IMR-90 (cell line): Measurements from ENCODE around the gene MYO1G. TPM values are rescaled to one million over a fixed set of nuclear protein-coding genes. Genes with fewer than 3 reads are reported as not detected.

ENCODE experiments used
- ATAC-seq: fragments of 200-7000 bp; cut with Tn5 transposase; 2 replicates; pipeline ENCODE4 v1.9.1; 2020; ENCODE audit warnings: low read depth, mild to moderate bottlenecking, moderate library complexity
- BruUV-seq: library from RNA; stranded (reverse); fragments of 400-500 nt; replicated peaks from 2 replicates; lab custom pipeline; 2021; lab: Mats Ljungman, UMichigan
- CTCF ChIA-PET: fragments of 300-600 bp; formaldehyde crosslinking; extraction: SDS; loops from one replicate; lab custom pipeline; 2021; ENCODE audit warnings: antibody characterized with exemption; lab: Yijun Ruan, JAX
- POLR2A ChIA-PET: fragments of 300-600 bp; sonication (Branson Sonifier 250); formaldehyde crosslinking; loops from one replicate; lab custom pipeline; 2022; ENCODE audit warnings: antibody characterized with exemption; ENCODE audit not compliant: unreplicated experiment; lab: Charles Lee
- DNase-seq: peaks from one replicate; pipeline ENCODE4 v3.0.0; 2013
- H2AFZ ChIP-seq: replicated peaks from 2 replicates; pipeline ENCODE3; 2013; ENCODE audit warnings: low read length, mild to moderate bottlenecking; ENCODE audit not compliant: poor library complexity
- H2AK5ac ChIP-seq: 2 replicates; pipeline ENCODE4 v1.6.1; 2013; ENCODE audit warnings: low read depth, low read length, inconsistent platforms
- H2AK9ac ChIP-seq: replicated peaks from 2 replicates; pipeline ENCODE3; 2013; ENCODE audit warnings: mild to moderate bottlenecking, low read depth, low read length, moderate library complexity; ENCODE audit not compliant: poor library complexity
- H2BK120ac ChIP-seq: 2 replicates; pipeline ENCODE4 v1.6.1; 2013; ENCODE audit warnings: low read depth, low read length, inconsistent platforms
- H2BK15ac ChIP-seq: 3 replicates; pipeline ENCODE4 v1.6.1; 2013; ENCODE audit warnings: low read depth, low read length, inconsistent platforms
- H2BK20ac ChIP-seq: 2 replicates; pipeline ENCODE4 v1.6.1; 2013; ENCODE audit warnings: low read depth, mild to moderate bottlenecking, inconsistent platforms, low read length, moderate library complexity
- H2BK5ac ChIP-seq: 2 replicates; pipeline ENCODE4 v1.6.1; 2013; ENCODE audit warnings: mild to moderate bottlenecking, low read depth, low read length, inconsistent platforms; ENCODE audit not compliant: poor library complexity, severe bottlenecking
- H3K14ac ChIP-seq: replicated peaks from 2 replicates; pipeline ENCODE4 v1.6.1; 2013; ENCODE audit warnings: low read depth, low read length, inconsistent platforms
- H3K18ac ChIP-seq: 2 replicates; pipeline ENCODE4 v1.6.1; 2013; ENCODE audit warnings: low read depth, low read length, control low read depth
- H3K23ac ChIP-seq: 2 replicates; pipeline ENCODE4 v1.6.1; 2013; ENCODE audit warnings: low read depth, low read length, inconsistent platforms
- H3K27ac ChIP-seq: 2 replicates; pipeline ENCODE4 v1.5.1; 2013; ENCODE audit warnings: mild to moderate bottlenecking, control low read depth, low read length; ENCODE audit not compliant: insufficient read depth
- H3K27me3 ChIP-seq: 2 replicates; pipeline ENCODE4 v1.6.1; 2013; ENCODE audit warnings: low read length; ENCODE audit not compliant: control insufficient read depth, insufficient read depth
- H3K36me3 ChIP-seq: 2 replicates; pipeline ENCODE4 v1.6.1; 2013; ENCODE audit warnings: low read length, mixed read lengths; ENCODE audit not compliant: control insufficient read depth, insufficient read depth
- H3K4ac ChIP-seq: 2 replicates; pipeline ENCODE4 v1.6.1; 2013; ENCODE audit warnings: low read depth, low read length, inconsistent platforms
- H3K4me1 ChIP-seq: 2 replicates; pipeline ENCODE4 v1.6.1; 2013; ENCODE audit warnings: low read length, mixed read lengths; ENCODE audit not compliant: control insufficient read depth, insufficient read depth
- H3K4me2 ChIP-seq: 2 replicates; pipeline ENCODE4 v1.6.1; 2013; ENCODE audit warnings: low read depth, mild to moderate bottlenecking, control low read depth, low read length, moderate library complexity
- H3K4me3 ChIP-seq: 2 replicates; pipeline ENCODE4 v1.5.1; 2013; ENCODE audit warnings: low read depth, mild to moderate bottlenecking, control low read depth, low read length, moderate library complexity; ENCODE audit not compliant: insufficient read depth
- H3K56ac ChIP-seq: 2 replicates; pipeline ENCODE4 v1.6.1; 2013; ENCODE audit warnings: low read length, inconsistent platforms; ENCODE audit not compliant: insufficient read depth; ENCODE audit errors: extremely low read depth
- H3K79me1 ChIP-seq, 2 experiments: 2 replicates each; pipeline ENCODE4 v1.6.1; 2013; ENCODE audit warnings: low read length in 2 of 2, inconsistent platforms in 1 of 2, low read depth in 1 of 2
- H3K9ac ChIP-seq: 2 replicates; pipeline ENCODE4 v1.6.1; 2013; ENCODE audit warnings: low read depth, low read length, control low read depth
- H3K9me1 ChIP-seq: 2 replicates; pipeline ENCODE4 v1.6.1; 2013; ENCODE audit warnings: low read length, inconsistent platforms; ENCODE audit not compliant: insufficient read depth
- H3K9me3 ChIP-seq: 2 replicates; pipeline ENCODE4 v1.6.1; 2013; ENCODE audit warnings: low read length; ENCODE audit not compliant: control insufficient read depth, insufficient read depth
- H4K20me1 ChIP-seq: 2 replicates; pipeline ENCODE4 v1.6.1; 2013; ENCODE audit warnings: low read length, inconsistent platforms; ENCODE audit not compliant: insufficient read depth
- H4K5ac ChIP-seq: 2 replicates; pipeline ENCODE4 v1.6.1; 2013; ENCODE audit warnings: mild to moderate bottlenecking, low read depth, low read length, control low read depth
- H4K8ac ChIP-seq, 2 experiments: 2 replicates each; pipeline ENCODE4 v1.6.1; 2013; ENCODE audit warnings: low read depth in 2 of 2, low read length in 2 of 2, control low read depth in 1 of 2, inconsistent platforms in 1 of 2
- H4K91ac ChIP-seq: 2 replicates; pipeline ENCODE4 v1.6.1; 2013; ENCODE audit warnings: low read depth, low read length, inconsistent platforms; ENCODE audit not compliant: insufficient read depth
- BHLHE40 ChIP-seq: fragments of 150-350 bp; IDR thresholded peaks from 2 replicates; pipeline ENCODE4 v1.6.1; 2016; ENCODE audit warnings: mild to moderate bottlenecking, low read depth, low read length
- CEBPB ChIP-seq: IDR thresholded peaks from 2 replicates; pipeline ENCODE4 v1.6.1; 2012; ENCODE audit warnings: low read depth, low read length, improper control_type of control experiment
- CHD1 ChIP-seq: IDR thresholded peaks from 2 replicates; pipeline ENCODE4 v1.6.1; 2012; ENCODE audit warnings: low read depth, low read length, improper control_type of control experiment
- FOS ChIP-seq: fragments of 150-350 bp; IDR thresholded peaks from 2 replicates; pipeline ENCODE4 v1.6.1; 2016; ENCODE audit warnings: low read depth, low read length
- MAFK ChIP-seq: IDR thresholded peaks from 2 replicates; pipeline ENCODE4 v1.6.1; 2012; ENCODE audit warnings: low read depth, low read length, improper control_type of control experiment
- MAZ ChIP-seq: IDR thresholded peaks from 2 replicates; pipeline ENCODE4 v1.6.1; 2012; ENCODE audit warnings: low read depth, mild to moderate bottlenecking, low read length, improper control_type of control experiment, moderate library complexity, borderline replicate concordance
- MXI1 ChIP-seq: IDR thresholded peaks from 2 replicates; pipeline ENCODE4 v1.6.1; 2012; ENCODE audit warnings: low read depth, mild to moderate bottlenecking, low read length, moderate library complexity, borderline replicate concordance
- NFE2L2 ChIP-seq: fragments of 150-350 bp; IDR thresholded peaks from 2 replicates; pipeline ENCODE4 v1.6.1; 2016; ENCODE audit warnings: low read depth, mild to moderate bottlenecking, low read length
- POLR2A ChIP-seq: IDR thresholded peaks from 2 replicates; pipeline ENCODE4 v1.6.1; 2012; ENCODE audit warnings: mild to moderate bottlenecking, low read depth, low read length
- RAD21 ChIP-seq: IDR thresholded peaks from 2 replicates; pipeline ENCODE4 v1.6.1; 2012; ENCODE audit warnings: low read length, improper control_type of control experiment
- RCOR1 ChIP-seq: IDR thresholded peaks from 2 replicates; pipeline ENCODE4 v1.6.1; 2012; ENCODE audit warnings: mild to moderate bottlenecking, low read length, improper control_type of control experiment; ENCODE audit not compliant: insufficient replicate concordance
- RFX5 ChIP-seq: IDR thresholded peaks from 2 replicates; pipeline ENCODE4 v1.8.0; 2012; ENCODE audit warnings: low read depth, mild to moderate bottlenecking, low read length, moderate library complexity
- SMC3 ChIP-seq: fragments of 150-350 bp; IDR thresholded peaks from 2 replicates; pipeline ENCODE4 v1.6.1; 2016; ENCODE audit warnings: low read depth, mild to moderate bottlenecking, antibody characterized with exemption, low read length, moderate library complexity
- WGBS, 2 experiments: methylation state at CpG; one replicate each; pipeline versions ENCODE4 v1.1.5 to v1.1.7; 2013; ENCODE audit warnings: missing lambda C conversion rate in 2 of 2; ENCODE audit not compliant: insufficient read length in 1 of 2; ENCODE audit errors: extremely low coverage in 2 of 2; 5-methylcytosine and 5-hydroxymethylcytosine counted together
- dilution Hi-C: fragments of 300-500 bp; cut with HindIII; formaldehyde crosslinking; loops from one replicate; pipeline ENCODE4 v1.14.3; 2018; ENCODE audit warnings: low sequenced_read_pairs; ENCODE audit not compliant: unreplicated experiment
- in situ Hi-C: fragments of 300-500 bp; cut with MboI; formaldehyde crosslinking; loops from 3 replicates; pipeline ENCODE4 v1.14.3; 2019; ENCODE audit warnings: low sequenced_read_pairs, inconsistent platforms, mixed read lengths
- intact Hi-C: fragments of 100-400 bp; cut with micrococcal nuclease; formaldehyde crosslinking; loops from 2 replicates; pipeline ENCODE4 v1.10.0; 2022
- polyA plus RNA-seq, 3 experiments: library from polyadenylated mRNA; depleted of rRNA; stranded (reverse); fragments of >200 nt; gene quantifications; 2 replicates each; pipeline ENCODE4 v1.2.3, GENCODE V29; 2012; ENCODE audit warnings: low replicate concordance in 1 of 3
- total RNA-seq: library from RNA; depleted of rRNA; stranded (reverse); fragments of >200 nt; gene quantifications from 2 replicates; pipeline ENCODE4 v1.2.3, GENCODE V29; 2012
- TF ChIP-seq, protein P1 (sequence below): conservative IDR thresholded peaks from 2 replicates; pipeline ENCODE4 v1.5.1; 2012; ENCODE audit warnings: mild to moderate bottlenecking, low read depth, low read length, improper control_type of control experiment
- TF ChIP-seq, protein P2 (sequence below): fragments of 150-350 bp; IDR thresholded peaks from 2 replicates; pipeline ENCODE4 v1.6.1; 2016; ENCODE audit warnings: low read depth, mild to moderate bottlenecking, low read length, moderate library complexity, borderline replicate concordance
- TF ChIP-seq, protein P3 (sequence below): fragments of 150-350 bp; IDR thresholded peaks from 2 replicates; pipeline ENCODE4 v1.6.1; 2017; ENCODE audit warnings: mild to moderate bottlenecking, antibody characterized with exemption, low read length, low read depth

The MYO1G gene
- total and polyA plus RNA-seq, 2 of the 4 experiments (the other 2 are of a cell fraction) = under 0.01 to 0.02 TPM

DNA sequence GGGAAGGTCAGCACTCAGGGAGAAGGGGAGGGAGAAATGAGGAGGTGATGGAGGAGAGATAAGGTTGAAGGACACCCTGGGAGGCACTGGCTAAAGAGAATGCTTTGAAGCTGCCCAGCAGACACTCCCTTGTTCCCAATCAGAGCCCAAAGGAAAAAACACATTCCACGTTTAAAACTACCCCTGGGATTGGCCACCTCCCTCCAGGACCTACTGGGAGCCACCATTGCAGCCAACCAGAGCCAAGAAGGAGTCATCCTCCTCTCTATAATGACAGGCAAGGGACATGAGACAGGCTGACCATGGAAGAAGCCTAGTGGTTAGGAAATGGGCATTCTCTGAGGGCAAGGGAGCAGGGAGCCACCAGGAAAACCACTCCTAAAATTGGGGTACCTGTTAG is 43.8 kb downstream of the MYO1G start:
- no peaks in the 10 kb centered on the region for H3K9me3 ChIP-seq
- H3K23ac ChIP-seq = no peak overlapping the region
- no peaks in the 10 kb centered on the region for H3K9me1 ChIP-seq
- H2BK20ac ChIP-seq = no peak overlapping the region
- H2AK9ac ChIP-seq = no peak overlapping the region
- CTCF ChIA-PET = no interaction called here
- H3K4me1 ChIP-seq = no peaks in the 10 kb centered on the region
- no peak overlapping the region for H2BK5ac ChIP-seq
- dilution Hi-C loops = no loop called here
- H3K79me1 ChIP-seq = no peaks in the 10 kb centered on the region
- ATAC-seq (no peak), DNase-seq (no peak)
- no peak overlapping the region for H3K4ac ChIP-seq
- no peak overlapping the region for H2BK15ac ChIP-seq
- no peak overlapping the region for H3K14ac ChIP-seq
- H3K36me3 ChIP-seq = no peaks in the 10 kb centered on the region
- no peak overlapping the region for H3K27ac ChIP-seq
- no peak overlapping the region for H3K4me3 ChIP-seq
- H4K20me1 ChIP-seq = no peaks in the 10 kb centered on the region
- no peak overlapping the region for H3K18ac ChIP-seq
- H3K56ac ChIP-seq = no peak overlapping the region
- no peak overlapping the region for H2BK120ac ChIP-seq
- H4K5ac ChIP-seq = no peak overlapping the region
- H4K8ac ChIP-seq = no peak overlapping the region
- no peak overlapping the region for H4K91ac ChIP-seq
- POLR2A ChIA-PET = no interaction called here
- H2AFZ ChIP-seq = no peak overlapping the region
- H3K9ac ChIP-seq = no peak overlapping the region
- TF ChIP-seq MXI1 (no peak), BHLHE40 (no peak), NFE2L2 (no peak), CEBPB (no peak), CHD1 (no peak), SMC3 (no peak), RAD21 (no peak), RCOR1 (no peak), FOS (no peak), MAFK (no peak), MAZ (no peak), RFX5 (no peak), POLR2A (no peak)
- TF ChIP-seq, protein P1, sequence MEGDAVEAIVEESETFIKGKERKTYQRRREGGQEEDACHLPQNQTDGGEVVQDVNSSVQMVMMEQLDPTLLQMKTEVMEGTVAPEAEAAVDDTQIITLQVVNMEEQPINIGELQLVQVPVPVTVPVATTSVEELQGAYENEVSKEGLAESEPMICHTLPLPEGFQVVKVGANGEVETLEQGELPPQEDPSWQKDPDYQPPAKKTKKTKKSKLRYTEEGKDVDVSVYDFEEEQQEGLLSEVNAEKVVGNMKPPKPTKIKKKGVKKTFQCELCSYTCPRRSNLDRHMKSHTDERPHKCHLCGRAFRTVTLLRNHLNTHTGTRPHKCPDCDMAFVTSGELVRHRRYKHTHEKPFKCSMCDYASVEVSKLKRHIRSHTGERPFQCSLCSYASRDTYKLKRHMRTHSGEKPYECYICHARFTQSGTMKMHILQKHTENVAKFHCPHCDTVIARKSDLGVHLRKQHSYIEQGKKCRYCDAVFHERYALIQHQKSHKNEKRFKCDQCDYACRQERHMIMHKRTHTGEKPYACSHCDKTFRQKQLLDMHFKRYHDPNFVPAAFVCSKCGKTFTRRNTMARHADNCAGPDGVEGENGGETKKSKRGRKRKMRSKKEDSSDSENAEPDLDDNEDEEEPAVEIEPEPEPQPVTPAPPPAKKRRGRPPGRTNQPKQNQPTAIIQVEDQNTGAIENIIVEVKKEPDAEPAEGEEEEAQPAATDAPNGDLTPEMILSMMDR = no peak
- TF ChIP-seq, protein P2, sequence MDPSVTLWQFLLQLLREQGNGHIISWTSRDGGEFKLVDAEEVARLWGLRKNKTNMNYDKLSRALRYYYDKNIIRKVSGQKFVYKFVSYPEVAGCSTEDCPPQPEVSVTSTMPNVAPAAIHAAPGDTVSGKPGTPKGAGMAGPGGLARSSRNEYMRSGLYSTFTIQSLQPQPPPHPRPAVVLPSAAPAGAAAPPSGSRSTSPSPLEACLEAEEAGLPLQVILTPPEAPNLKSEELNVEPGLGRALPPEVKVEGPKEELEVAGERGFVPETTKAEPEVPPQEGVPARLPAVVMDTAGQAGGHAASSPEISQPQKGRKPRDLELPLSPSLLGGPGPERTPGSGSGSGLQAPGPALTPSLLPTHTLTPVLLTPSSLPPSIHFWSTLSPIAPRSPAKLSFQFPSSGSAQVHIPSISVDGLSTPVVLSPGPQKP = no peak
- TF ChIP-seq, protein P3, sequence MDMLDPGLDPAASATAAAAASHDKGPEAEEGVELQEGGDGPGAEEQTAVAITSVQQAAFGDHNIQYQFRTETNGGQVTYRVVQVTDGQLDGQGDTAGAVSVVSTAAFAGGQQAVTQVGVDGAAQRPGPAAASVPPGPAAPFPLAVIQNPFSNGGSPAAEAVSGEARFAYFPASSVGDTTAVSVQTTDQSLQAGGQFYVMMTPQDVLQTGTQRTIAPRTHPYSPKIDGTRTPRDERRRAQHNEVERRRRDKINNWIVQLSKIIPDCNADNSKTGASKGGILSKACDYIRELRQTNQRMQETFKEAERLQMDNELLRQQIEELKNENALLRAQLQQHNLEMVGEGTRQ = no peak
- H3K27me3 ChIP-seq = peaks cover 36% of the 10 kb centered on the region
- BruUV-seq = no TSS peak
- intact Hi-C loops = no loop called here
- in situ Hi-C loops = no loop called here
- no peak overlapping the region for H2AK5ac ChIP-seq
- no CpG with 5 or more reads among the region's 1 CpG for WGBS, 2 experiments
- no peak overlapping the region for H3K4me2 ChIP-seq
